Measurements from ENCODE around the gene REX1BD. TPM values are rescaled to one million over a fixed set of nuclear protein-coding genes. Genes with fewer than 3 reads are reported as not detected.

REX1BD gene
- total and polyA plus RNA-seq, 2 of the 13 experiments (the other 11 are each of a cell fraction or from before 2014, with no cell fraction given), result 7.5 to 25.4 TPM

GRCh38 chr19:18618236-18618635, 29.6 kb downstream of the REX1BD start:
- no peak for FAIRE-seq
- Histone ChIP-seq H3K9me3 (ENCODE audit: low read length) (no peaks in the 10 kb centered on the region), H3K79me2 (ENCODE audit: insufficient read depth, low read length) (no peaks in the 10 kb centered on the region), H4K20me1 (ENCODE audit: insufficient read depth, low read length) (no peaks in the 10 kb centered on the region), H3K36me3 (replicated peaks in 1 of 2; ENCODE audit: control insufficient read depth in 1 of 2, insufficient read depth in 2 of 2, low read length in 2 of 2) (no peaks in the 10 kb centered on the region), H3K27ac (ENCODE audit: extremely low read length, insufficient read depth, low read length) (no peak overlapping the region), H3K4me1 (ENCODE audit: insufficient read depth, low read length) (peaks cover 4% of the 10 kb centered on the region; the same call in 1 of the 2 replicates), H3K27me3 (ENCODE audit: control insufficient read depth in 1 of 2, insufficient read depth in 2 of 2, low read length in 2 of 2) (no peaks in the 10 kb centered on the region), H3K9ac (ENCODE audit: insufficient read depth, low read depth, low read length) (no peak overlapping the region), H2AFZ (ENCODE audit: low read length) (no peak overlapping the region), H3K4me3 (replicated peaks in 1 of 3; ENCODE audit: insufficient read depth in 1 of 3, low read depth in 2 of 3, low read length in 3 of 3) (no peak overlapping the region), H3K4me2 (ENCODE audit: low read depth, low read length) (no peak overlapping the region)
- no peak for DNase-seq (ENCODE audit: low spot score)
- no peak for ATAC-seq
- ChIA-PET CTCF (ENCODE audit: low intra/inter-chr PET ratio, low total read pairs) (no interaction called here), POLR2A (no interaction called here)
- in situ Hi-C loops (cut with HindIII; ENCODE audit: extremely low pct_ligation_motif_present, low pct_unique_long_range_greater_than_20kb) (no loop called here), intact Hi-C loops (cut with micrococcal nuclease; ENCODE audit: unreplicated experiment) (no loop called here)
- TF ChIP-seq HNF1B (CRISPR knock-in tag; IDR thresholded peaks at IDR 0.05) (no peak), ZBTB33 (CRISPR knock-in tag; IDR thresholded peaks at IDR 0.05) (peak; percentile 49; the same call in 1 of the 2 replicates), LRRFIP1 (CRISPR knock-in tag; conservative IDR thresholded peaks at IDR 0.05) (no peak), ZBTB42 (CRISPR knock-in tag; IDR thresholded peaks at IDR 0.05) (no peak), TFAP4 (IDR thresholded peaks at IDR 0.05; ENCODE audit: borderline replicate concordance, low read depth) (no peak)
- BruUV-seq (replicated peaks), result no TSS peak
- 84% methylated on average over 2 of the region's 13 CpGs for WGBS (ENCODE audit: low lambda C conversion rate)
